Breast epithelium (tissue), 4 donors: ENCODE data around the gene GRM2. TPM values are rescaled to one million over a fixed set of nuclear protein-coding genes. Genes with fewer than 3 reads are reported as not detected.

Experiments used
- DNase-seq, 2 donors: peaks; one replicate each; pipeline ENCODE4 v3.0.0-alpha.2; 2019; ENCODE audit warnings: low spot score in 2 of 2
- H3K27ac ChIP-seq, 2 donors: fragments of 200-600 bp; sonication (generic) in 1 of 2; one replicate each; pipeline ENCODE4 v1.5.1; 2016 to 2019; ENCODE audit warnings: mild to moderate bottlenecking in 1 of 2
- H3K27me3 ChIP-seq, 2 donors: fragments of 200-600 bp; sonication (generic) in 1 of 2; one replicate each; pipeline versions ENCODE4 v1.5.1 to v1.6.0; 2017 to 2019; ENCODE audit warnings: control low read depth in 1 of 2, mild to moderate bottlenecking in 1 of 2
- H3K36me3 ChIP-seq: fragments of 200-600 bp; one replicate; pipeline ENCODE4 v1.5.1; 2019
- H3K4me1 ChIP-seq, 2 donors: fragments of 200-600 bp; sonication (generic); one replicate each; pipeline ENCODE4 v1.5.1; 2016 to 2019; ENCODE audit warnings: control low read depth in 1 of 2
- H3K4me3 ChIP-seq, 3 donors: fragments of 200-600 bp; sonication (generic); 1 replicate in 2 of 3; 2 replicates in 1 of 3; pipeline ENCODE4 v1.5.1; 2016 to 2019; ENCODE audit warnings: mild to moderate bottlenecking in 3 of 3, moderate library complexity in 2 of 3
- H3K9me3 ChIP-seq, 2 donors: fragments of 200-600 bp; sonication (generic) in 1 of 2; one replicate each; pipeline ENCODE4 v1.5.1; 2016 to 2019; ENCODE audit warnings: control low read depth in 1 of 2
- CTCF ChIP-seq, 3 donors: fragments of 450-650 bp; IDR thresholded peaks; one replicate each; pipeline ENCODE4 v1.5.1; 2016 to 2017; ENCODE audit warnings: antibody characterized with exemption in 3 of 3, mild to moderate bottlenecking in 3 of 3, moderate library complexity in 3 of 3
- POLR2A ChIP-seq: fragments of 450-650 bp; IDR thresholded peaks from one replicate; pipeline ENCODE4 v1.6.1; 2016; ENCODE audit warnings: antibody characterized with exemption, mild to moderate bottlenecking, moderate library complexity
- POLR2AphosphoS5 ChIP-seq, 3 donors: sonication (generic); formaldehyde crosslinking; IDR thresholded peaks; one replicate each; pipeline ENCODE4 v1.6.1; 2017; ENCODE audit warnings: antibody characterized with exemption in 3 of 3
- intact Hi-C: fragments of 100-400 bp; cut with DNase I; formaldehyde crosslinking; loops from one replicate; pipeline ENCODE4 v1.15.1; 2023; ENCODE audit warnings: low total_unique reads
- total RNA-seq, 3 donors: library from RNA; depleted of rRNA; stranded (reverse); fragments of >200 nt; gene quantifications; one replicate each; pipeline ENCODE4 v1.1.0, GENCODE V29; 2016

Gene GRM2
- total RNA-seq, 3 donors from 2014 or later = 1.3 TPM; not detected in 2

- no peaks in the 10 kb centered on the region for H3K36me3 ChIP-seq
- H3K9me3 ChIP-seq = no peaks in the 10 kb centered on the region
- H3K27ac ChIP-seq = no peak overlapping the region
- H3K27me3 ChIP-seq = no peaks in the 10 kb centered on the region
- H3K4me1 ChIP-seq = no peaks in the 10 kb centered on the region
- H3K4me3 ChIP-seq = no peak overlapping the region
- intact Hi-C loops = no loop called here
- TF ChIP-seq CTCF (IDR thresholded peaks at IDR 0.05) (no peak), POLR2AphosphoS5 (IDR thresholded peaks at IDR 0.05) (no peak), POLR2A (no peak)
- no peak for DNase-seq
Observed at GRCh38 chr3:51721062-51721745, 14.3 kb downstream of the GRM2 start.

GRCh38 chr3:51722362-51722761, 15.5 kb downstream of the GRM2 start:
- intact Hi-C loops = no loop called here
- DNase-seq = no peak
- no peaks in the 10 kb centered on the region for H3K27me3 ChIP-seq
- TF ChIP-seq POLR2A (no peak), POLR2AphosphoS5 (IDR thresholded peaks at IDR 0.05) (no peak), CTCF (IDR thresholded peaks at IDR 0.05) (no peak)
- H3K36me3 ChIP-seq = no peaks in the 10 kb centered on the region
- no peaks in the 10 kb centered on the region for H3K4me1 ChIP-seq
- H3K9me3 ChIP-seq = no peaks in the 10 kb centered on the region
- no peak overlapping the region for H3K27ac ChIP-seq
- H3K4me3 ChIP-seq = no peak overlapping the region

GRCh38 chr3:51727500-51727899, 20.6 kb downstream of the GRM2 start:
- intact Hi-C loops = no loop called here
- H3K27ac ChIP-seq = no peak overlapping the region
- no peaks in the 10 kb centered on the region for H3K36me3 ChIP-seq
- no peaks in the 10 kb centered on the region for H3K9me3 ChIP-seq
- H3K27me3 ChIP-seq = no peaks in the 10 kb centered on the region
- no peak for DNase-seq
- no peak overlapping the region for H3K4me3 ChIP-seq
- no peaks in the 10 kb centered on the region for H3K4me1 ChIP-seq
- TF ChIP-seq POLR2A (no peak), CTCF (IDR thresholded peaks at IDR 0.05) (no peak), POLR2AphosphoS5 (IDR thresholded peaks at IDR 0.05) (no peak)

- Histone ChIP-seq H3K27me3 (no peaks in the 10 kb centered on the region), H3K4me1 (no peaks in the 10 kb centered on the region), H3K4me3 (no peak overlapping the region), H3K9me3 (no peaks in the 10 kb centered on the region), H3K36me3 (no peaks in the 10 kb centered on the region), H3K27ac (no peak overlapping the region)
- no peak for TF ChIP-seq POLR2AphosphoS5 (IDR thresholded peaks at IDR 0.05)
- no peak for TF ChIP-seq POLR2A
- TF ChIP-seq CTCF (IDR thresholded peaks at IDR 0.05) = no peak
- no peak for DNase-seq
- intact Hi-C loops = no loop called here
Observed at GRCh38 chr3:51729042-51729633, 22.3 kb downstream of the GRM2 start.

GRCh38 chr3:51733859-51734571, 27.1 kb downstream of the GRM2 start:
- TF ChIP-seq POLR2A (no peak), CTCF (IDR thresholded peaks at IDR 0.05) (no peak), POLR2AphosphoS5 (IDR thresholded peaks at IDR 0.05) (no peak)
- H3K36me3 ChIP-seq = no peaks in the 10 kb centered on the region
- intact Hi-C loops = no loop called here

More at GRCh38 chr3:51733859-51734571, 27.1 kb downstream of the GRM2 start:
- no peak for DNase-seq
- Histone ChIP-seq H3K27me3 (no peaks in the 10 kb centered on the region), H3K4me3 (no peak overlapping the region), H3K4me1 (no peaks in the 10 kb centered on the region), H3K9me3 (no peaks in the 10 kb centered on the region), H3K27ac (no peak overlapping the region)
